SU-DHL-6 (cell line): ENCODE results near the gene WASF1.

ENCODE experiments used
- EZH2phosphoT487 ChIP-seq: fragments of 200-600 bp; sonication (generic), shearing (Covaris generic); conservative IDR thresholded peaks from 2 replicates; pipeline ENCODE4 v1.6.1; 2018; ENCODE audit warnings: mild to moderate bottlenecking, antibody characterized with exemption, low read length, moderate library complexity, mixed read lengths
- TF ChIP-seq, protein P1 (sequence below): fragments of 200-600 bp; sonication (generic); IDR thresholded peaks from one replicate; pipeline ENCODE4 v1.5.1; 2017; ENCODE audit warnings: antibody characterized with exemption, mild to moderate bottlenecking, low read length, moderate library complexity; ENCODE audit not compliant: insufficient read depth, poor library complexity, severe bottlenecking

DNA sequence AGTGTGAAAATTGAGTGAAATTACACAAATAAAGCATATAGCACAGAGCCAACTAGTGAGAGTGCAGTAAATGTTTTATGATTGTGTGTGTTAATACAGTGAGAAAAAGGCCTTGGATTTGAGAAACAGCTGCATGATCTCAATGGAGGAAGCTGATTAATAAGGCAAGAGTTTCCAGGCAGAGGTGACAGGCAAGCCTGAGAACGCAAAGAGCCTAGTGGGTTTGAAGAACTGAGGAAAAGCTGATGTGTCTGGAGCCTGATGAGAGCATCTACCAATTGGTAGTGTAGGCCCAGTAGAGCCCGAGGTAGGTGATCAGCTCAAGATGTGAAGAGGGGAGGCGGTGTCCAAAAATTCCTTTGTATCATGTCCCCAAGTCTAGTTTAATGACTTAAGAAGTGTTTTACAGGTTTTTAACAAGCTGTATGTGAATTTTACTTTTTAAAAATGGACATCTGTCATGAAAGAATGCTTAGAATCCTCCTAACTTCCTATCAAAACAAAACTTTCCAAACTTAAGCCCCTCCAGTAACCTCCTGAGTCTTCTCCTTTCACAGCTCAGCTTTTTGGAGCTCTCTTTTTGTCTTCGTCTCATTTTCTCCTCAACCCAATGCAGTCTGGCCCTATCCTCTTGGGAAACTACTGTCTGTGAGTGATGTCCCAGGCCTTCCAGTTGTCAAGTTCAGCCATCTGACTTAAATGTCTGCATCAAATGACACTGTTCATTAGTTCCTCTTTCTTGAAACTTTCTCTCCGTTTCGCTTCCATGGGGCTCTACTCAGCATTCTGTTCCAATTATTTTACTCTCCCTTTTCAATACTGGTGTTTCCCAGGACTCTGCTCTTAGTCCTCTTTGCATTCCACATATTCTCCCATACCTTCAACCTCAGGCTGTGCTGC is 1.9 kb upstream of the WASF1 start:
- TF ChIP-seq, protein P1, sequence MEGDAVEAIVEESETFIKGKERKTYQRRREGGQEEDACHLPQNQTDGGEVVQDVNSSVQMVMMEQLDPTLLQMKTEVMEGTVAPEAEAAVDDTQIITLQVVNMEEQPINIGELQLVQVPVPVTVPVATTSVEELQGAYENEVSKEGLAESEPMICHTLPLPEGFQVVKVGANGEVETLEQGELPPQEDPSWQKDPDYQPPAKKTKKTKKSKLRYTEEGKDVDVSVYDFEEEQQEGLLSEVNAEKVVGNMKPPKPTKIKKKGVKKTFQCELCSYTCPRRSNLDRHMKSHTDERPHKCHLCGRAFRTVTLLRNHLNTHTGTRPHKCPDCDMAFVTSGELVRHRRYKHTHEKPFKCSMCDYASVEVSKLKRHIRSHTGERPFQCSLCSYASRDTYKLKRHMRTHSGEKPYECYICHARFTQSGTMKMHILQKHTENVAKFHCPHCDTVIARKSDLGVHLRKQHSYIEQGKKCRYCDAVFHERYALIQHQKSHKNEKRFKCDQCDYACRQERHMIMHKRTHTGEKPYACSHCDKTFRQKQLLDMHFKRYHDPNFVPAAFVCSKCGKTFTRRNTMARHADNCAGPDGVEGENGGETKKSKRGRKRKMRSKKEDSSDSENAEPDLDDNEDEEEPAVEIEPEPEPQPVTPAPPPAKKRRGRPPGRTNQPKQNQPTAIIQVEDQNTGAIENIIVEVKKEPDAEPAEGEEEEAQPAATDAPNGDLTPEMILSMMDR: no peak
- TF ChIP-seq EZH2phosphoT487: no peak
